Panc1 (cell line): Measurements from ENCODE around the gene C1orf50. TPM values are rescaled to one million over a fixed set of nuclear protein-coding genes. Genes with fewer than 3 reads are reported as not detected.

Experiments
- ATAC-seq: fragments of 200-7000 bp; cut with Tn5 transposase; 2 replicates; pipeline ENCODE4 v1.9.1; 2020; ENCODE audit warnings: mild to moderate bottlenecking, moderate library complexity
- BruUV-seq: library from RNA; stranded (reverse); fragments of 400-500 nt; replicated peaks from 2 replicates; lab custom pipeline; 2021; lab: Mats Ljungman, UMichigan
- CTCF ChIA-PET: fragments of 300-600 bp; sonication (Branson Sonifier 250); formaldehyde crosslinking; loops from one replicate; lab custom pipeline; 2022; ENCODE audit warnings: antibody characterized with exemption; lab: Charles Lee
- POLR2A ChIA-PET: fragments of 300-600 bp; sonication (Branson Sonifier 250); formaldehyde crosslinking; loops from one replicate; lab custom pipeline; 2022; ENCODE audit warnings: antibody characterized with exemption; lab: Charles Lee
- DNase-seq: peaks from one replicate; pipeline ENCODE4 v3.0.0-alpha.2; 2010; ENCODE audit warnings: low read depth, low spot score
- H3K27ac ChIP-seq: 2 replicates; pipeline ENCODE4 v1.5.1; 2011; ENCODE audit warnings: mild to moderate bottlenecking, low read length, inconsistent platforms
- H3K27me3 ChIP-seq: fragments of 200-500 bp; sonication (Bioruptor generic); 2 replicates; pipeline ENCODE4 v1.6.0; 2014; ENCODE audit warnings: low read length, inconsistent platforms; ENCODE audit not compliant: control insufficient read depth, insufficient read depth
- H3K36me3 ChIP-seq: fragments of 200-500 bp; sonication (Bioruptor generic); 2 replicates; pipeline ENCODE4 v1.5.1; 2014; ENCODE audit warnings: inconsistent platforms, mild to moderate bottlenecking, low read length, moderate library complexity; ENCODE audit not compliant: control insufficient read depth, insufficient read depth
- H3K4me1 ChIP-seq: 2 replicates; pipeline ENCODE4 v1.5.1; 2011; ENCODE audit warnings: inconsistent platforms, mild to moderate bottlenecking, low read length, moderate library complexity; ENCODE audit not compliant: control insufficient read depth, insufficient read depth
- H3K4me3 ChIP-seq, 2 experiments: 2 replicates each; pipeline ENCODE4 v1.5.1; 2011 to 2012; ENCODE audit warnings: low read depth in 2 of 2, low read length in 2 of 2, mild to moderate bottlenecking in 2 of 2, inconsistent platforms in 1 of 2, moderate library complexity in 1 of 2
- H3K9me3 ChIP-seq: fragments of 200-500 bp; sonication (Bioruptor generic); 2 replicates; pipeline ENCODE4 v1.5.1; 2014; ENCODE audit warnings: low read depth, mild to moderate bottlenecking, inconsistent platforms, low read length, moderate library complexity; ENCODE audit not compliant: control insufficient read depth, insufficient read depth
- CTCF ChIP-seq: fragments of 450-650 bp; IDR thresholded peaks from 2 replicates; pipeline ENCODE4 v1.5.1; 2017; ENCODE audit warnings: mild to moderate bottlenecking
- POLR2AphosphoS5 ChIP-seq: IDR thresholded peaks from 2 replicates; pipeline ENCODE4 v1.6.1; 2012; ENCODE audit warnings: mild to moderate bottlenecking, low read depth, low read length, moderate library complexity
- REST ChIP-seq, 2 experiments: IDR thresholded peaks; 2 replicates each; pipeline ENCODE4 v1.6.1; 2011 to 2012; ENCODE audit warnings: low read depth in 2 of 2, control low read depth in 1 of 2, low read length in 1 of 2, mild to moderate bottlenecking in 1 of 2, moderate library complexity in 1 of 2; ENCODE audit not compliant: insufficient read depth in 1 of 2
- SIN3A ChIP-seq: IDR thresholded peaks from 2 replicates; pipeline ENCODE4 v1.6.1; 2012; ENCODE audit warnings: low read depth, mild to moderate bottlenecking, low read length, moderate library complexity, borderline replicate concordance; ENCODE audit not compliant: insufficient read depth
- TCF7L2 ChIP-seq: IDR thresholded peaks from 2 replicates; pipeline ENCODE4 v1.6.1; 2011; ENCODE audit warnings: mild to moderate bottlenecking, low read depth, low read length, inconsistent platforms
- in situ Hi-C: cut with HindIII; loops from 2 replicates; pipeline ENCODE4 v1.10.0; 2016; ENCODE audit warnings: low sequenced_read_pairs, low pct_unique_long_range_greater_than_20kb
- intact Hi-C: fragments of 100-400 bp; cut with micrococcal nuclease; formaldehyde crosslinking; loops from one replicate; pipeline ENCODE4 v1.10.0; 2022; ENCODE audit not compliant: unreplicated experiment
- total RNA-seq: library from RNA; stranded (reverse); gene quantifications from one replicate; pipeline ENCODE4 v1.2.1, GENCODE V29; 2021; ENCODE audit not compliant: unreplicated experiment

C1orf50 gene
- total RNA-seq, 1 experiment from 2014 or later: 5.8 TPM

- no peak overlapping the region for H3K4me3 ChIP-seq
- H3K36me3 ChIP-seq: no peaks in the 10 kb centered on the region
- no peak for DNase-seq
- H3K27ac ChIP-seq: no peak overlapping the region
- in situ Hi-C loops: no loop called here
- peaks cover 2% of the 10 kb centered on the region; the same call in 1 of the 2 replicates for H3K27me3 ChIP-seq
- no peaks in the 10 kb centered on the region for H3K9me3 ChIP-seq
- TF ChIP-seq REST (IDR thresholded peaks at IDR 0.05; ENCODE audit: insufficient read depth in 1 of 2, low read depth in 2 of 2, low read length in 1 of 2) (no peak), POLR2AphosphoS5 (no peak), SIN3A (no peak), CTCF (no peak), TCF7L2 (no peak)
- H3K4me1 ChIP-seq: no peaks in the 10 kb centered on the region
- ChIA-PET CTCF (interaction anchor here (0.8 kb wide), 1 partner anchor 115 kb away, joined by 3 read pairs; no protein-coding TSS in a partner anchor), POLR2A (no interaction called here)
- no TSS peak for BruUV-seq
- intact Hi-C loops: no loop called here
- ATAC-seq: no peak
Observed at GRCh38 chr1:42797979-42798378, 30.9 kb downstream of the C1orf50 start.

DNA sequence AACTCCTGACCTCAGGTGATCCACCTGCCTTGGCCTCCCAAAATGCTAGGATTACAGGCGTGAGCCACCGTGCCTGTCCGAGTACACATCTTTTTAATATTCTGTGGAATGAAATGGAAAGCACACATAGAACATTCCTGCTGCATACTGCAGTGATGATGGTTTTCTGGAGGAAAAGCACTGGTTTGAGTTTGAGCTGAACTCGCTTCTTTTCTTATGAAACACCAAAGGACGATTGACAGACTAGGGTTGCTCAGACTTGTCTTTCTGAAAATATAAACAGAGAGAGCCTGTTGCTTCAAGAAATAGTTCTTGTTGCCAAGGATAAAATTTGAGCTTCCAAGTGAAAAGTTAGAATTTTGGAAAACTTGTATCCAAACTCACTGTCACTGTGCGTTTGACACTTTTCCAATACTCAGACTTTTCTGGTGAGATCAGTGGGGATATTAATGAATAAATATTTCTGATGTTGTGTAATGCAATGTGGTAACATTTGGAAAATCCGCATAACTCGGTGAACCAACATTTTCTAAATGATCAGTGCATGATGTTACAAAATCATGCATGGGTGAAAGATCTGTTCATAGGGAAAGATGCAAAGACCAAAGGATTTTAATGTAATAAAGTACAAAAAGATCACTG is 34.9 kb downstream of the C1orf50 start:
- intact Hi-C loops (no loop called here), in situ Hi-C loops (no loop called here)
- Histone ChIP-seq H3K4me1 (no peaks in the 10 kb centered on the region), H3K36me3 (no peaks in the 10 kb centered on the region), H3K9me3 (no peaks in the 10 kb centered on the region), H3K4me3 (no peak overlapping the region), H3K27ac (no peak overlapping the region), H3K27me3 (peaks cover 2% of the 10 kb centered on the region; the same call in 1 of the 2 replicates)
- ChIA-PET POLR2A (no interaction called here), CTCF (no interaction called here)
- no peak for ATAC-seq
- BruUV-seq: no TSS peak
- DNase-seq: no peak
- no peak for TF ChIP-seq POLR2AphosphoS5
- no peak for TF ChIP-seq CTCF
- no peak for TF ChIP-seq SIN3A
- no peak for TF ChIP-seq TCF7L2
- no peak for TF ChIP-seq REST (IDR thresholded peaks at IDR 0.05; ENCODE audit: insufficient read depth in 1 of 2, low read depth in 2 of 2, low read length in 1 of 2)
